GM19239 (cell line): ENCODE measurements around the gene BAHCC1.

ENCODE experiments used
- DNase-seq: peaks from one replicate; pipeline ENCODE4 v3.0.0; 2011; ENCODE audit warnings: low spot score; ENCODE audit not compliant: insufficient read length
- FAIRE-seq: peaks from 2 replicates; lab custom pipeline; 2011; peaks lifted over from hg19 to GRCh38; lab: Jason Lieb, UNC

The BAHCC1 gene

DNA sequence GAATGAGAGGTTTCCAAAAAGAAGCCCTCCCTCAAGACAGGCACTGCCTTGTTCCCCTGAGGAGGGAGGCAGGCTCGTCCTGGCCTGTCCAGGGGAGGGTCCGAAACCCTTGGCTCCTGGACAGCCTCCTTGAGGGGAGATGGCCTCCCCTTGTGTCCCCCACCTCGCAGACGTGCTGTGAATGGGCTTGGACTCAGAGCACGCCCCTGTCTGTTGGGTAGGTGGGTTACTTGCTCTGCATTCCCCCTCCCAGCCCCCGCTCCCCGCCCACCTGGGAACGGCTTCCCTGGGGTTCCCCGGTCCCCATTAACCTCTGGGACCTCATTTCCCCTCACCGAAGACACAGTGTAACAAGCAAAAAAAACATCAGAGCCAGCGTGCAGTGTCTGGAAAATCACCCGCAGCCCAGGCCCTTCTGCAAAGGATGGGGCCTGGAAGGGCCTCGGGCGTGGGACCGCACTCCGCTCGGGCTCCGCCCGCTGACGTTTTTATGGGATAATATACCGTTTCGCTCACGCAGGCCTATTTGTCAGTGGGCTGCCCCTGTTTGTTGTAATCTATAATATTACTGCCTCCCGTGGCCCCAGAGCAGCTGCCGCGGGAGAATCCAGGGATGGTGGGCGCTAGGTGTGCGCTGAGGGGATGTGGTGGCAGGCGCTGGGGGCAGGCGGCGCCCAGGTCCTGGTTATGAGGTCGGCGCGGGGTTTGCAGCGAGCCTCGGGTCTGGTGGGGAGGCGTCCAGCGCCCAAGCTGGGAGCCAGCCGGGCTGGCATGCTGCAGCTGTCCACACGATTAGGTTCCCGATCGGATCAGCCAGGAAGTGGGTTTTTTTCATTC lies 11.1 kb downstream of the BAHCC1 start:
- DNase-seq (no peak), FAIRE-seq (no peak)

DNA sequence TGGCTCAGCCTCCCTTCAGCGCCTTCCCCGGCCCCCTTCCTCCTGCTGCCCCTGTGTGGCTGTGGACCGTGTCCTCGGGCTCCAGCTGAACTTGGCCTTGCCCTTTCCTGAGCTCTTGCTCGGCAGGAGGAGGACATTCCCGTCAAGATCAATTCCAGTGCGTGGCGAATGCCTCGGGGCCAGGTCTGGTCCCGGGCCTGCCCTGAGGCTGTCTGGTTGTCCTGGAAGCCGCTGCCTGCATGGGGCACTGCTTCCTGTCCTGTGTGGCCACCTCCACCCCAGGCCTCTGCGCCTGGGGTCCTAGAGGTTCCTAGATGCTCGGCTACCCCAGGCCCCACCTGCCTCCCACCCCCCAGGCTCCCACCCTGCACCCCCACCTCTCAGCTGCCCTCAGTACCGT lies 12.8 kb downstream of the BAHCC1 start:
- DNase-seq = no peak
- FAIRE-seq = no peak

DNA sequence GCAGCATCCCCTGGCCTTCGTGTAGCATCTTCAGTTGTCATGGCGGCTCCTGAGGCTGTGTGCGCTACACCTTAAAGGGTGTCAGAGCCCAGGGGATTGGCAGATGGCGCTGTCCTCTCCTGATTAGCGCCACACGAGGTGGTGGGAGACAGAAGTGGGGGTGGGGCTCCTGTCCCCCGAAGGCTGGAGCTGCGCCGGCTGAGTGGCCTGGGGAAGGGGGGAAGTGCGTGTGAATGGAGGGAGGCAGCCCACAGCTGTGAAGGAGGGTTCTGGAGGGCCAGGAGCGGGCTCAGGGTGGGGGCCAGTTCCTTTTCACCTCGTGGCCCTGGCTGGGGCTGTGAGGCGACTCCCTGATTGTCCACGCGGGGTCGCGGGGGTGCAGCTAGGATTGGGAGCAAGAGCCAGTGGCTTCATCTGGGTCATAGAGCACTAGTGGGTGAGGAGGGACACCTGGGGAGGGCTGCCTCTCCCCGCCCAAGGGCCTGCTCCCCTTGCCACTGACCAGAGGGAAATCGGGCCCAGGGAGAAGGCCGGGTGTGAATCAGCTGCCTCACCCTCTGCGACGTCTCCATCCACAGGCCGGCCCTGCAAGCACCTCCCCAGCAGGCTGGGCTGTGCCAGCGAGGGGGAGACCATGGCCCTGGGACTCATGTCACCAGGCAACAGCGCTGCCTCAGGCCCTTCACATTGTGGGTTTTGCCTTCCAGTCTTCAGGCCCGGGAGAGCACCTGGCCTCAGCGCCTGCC lies 14.1 kb downstream of the BAHCC1 start:
- DNase-seq (no peak), FAIRE-seq (no peak)

DNA sequence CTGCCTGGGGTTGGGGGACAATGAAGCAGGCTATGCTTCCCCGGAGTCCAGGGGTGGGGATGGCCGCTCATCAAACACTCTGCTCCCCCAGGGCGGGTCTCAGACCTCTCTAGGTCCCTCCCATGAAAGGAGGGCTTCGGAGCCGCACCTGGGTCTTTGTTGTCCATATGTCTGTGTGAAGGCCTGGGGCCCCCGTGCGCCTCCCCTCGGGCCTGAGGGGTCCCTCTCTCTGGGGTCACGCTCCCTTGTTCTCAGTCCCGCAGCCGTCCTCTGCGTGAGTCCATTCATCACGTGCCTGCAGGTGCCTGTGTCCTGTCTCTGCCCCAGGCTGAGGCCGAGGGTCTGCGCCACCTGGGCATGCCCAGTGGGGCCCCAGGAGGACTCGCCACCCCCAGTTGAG lies 15.6 kb downstream of the BAHCC1 start:
- DNase-seq = no peak
- no peak for FAIRE-seq

DNA sequence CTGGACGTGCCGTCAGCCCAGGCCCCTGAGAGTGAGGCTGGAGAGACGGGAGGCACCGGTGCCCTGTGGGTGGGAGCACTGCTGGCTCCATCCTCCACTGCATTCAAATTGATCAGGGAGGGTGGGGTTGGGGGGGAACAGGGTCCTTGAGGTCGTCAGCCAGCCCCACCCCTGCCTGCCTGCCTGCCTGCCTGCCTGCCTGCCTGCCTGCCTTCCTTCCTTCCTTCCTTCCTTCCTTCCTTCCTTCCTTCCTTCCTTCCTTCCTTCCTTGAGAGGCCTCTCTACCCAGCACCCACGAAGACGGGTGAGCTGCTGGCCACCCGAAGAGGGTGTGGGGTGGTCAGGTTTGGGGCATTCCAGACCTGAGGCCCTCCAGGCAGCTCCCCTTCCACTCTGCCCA lies 16.0 kb downstream of the BAHCC1 start:
- FAIRE-seq = no peak
- DNase-seq = no peak

DNA sequence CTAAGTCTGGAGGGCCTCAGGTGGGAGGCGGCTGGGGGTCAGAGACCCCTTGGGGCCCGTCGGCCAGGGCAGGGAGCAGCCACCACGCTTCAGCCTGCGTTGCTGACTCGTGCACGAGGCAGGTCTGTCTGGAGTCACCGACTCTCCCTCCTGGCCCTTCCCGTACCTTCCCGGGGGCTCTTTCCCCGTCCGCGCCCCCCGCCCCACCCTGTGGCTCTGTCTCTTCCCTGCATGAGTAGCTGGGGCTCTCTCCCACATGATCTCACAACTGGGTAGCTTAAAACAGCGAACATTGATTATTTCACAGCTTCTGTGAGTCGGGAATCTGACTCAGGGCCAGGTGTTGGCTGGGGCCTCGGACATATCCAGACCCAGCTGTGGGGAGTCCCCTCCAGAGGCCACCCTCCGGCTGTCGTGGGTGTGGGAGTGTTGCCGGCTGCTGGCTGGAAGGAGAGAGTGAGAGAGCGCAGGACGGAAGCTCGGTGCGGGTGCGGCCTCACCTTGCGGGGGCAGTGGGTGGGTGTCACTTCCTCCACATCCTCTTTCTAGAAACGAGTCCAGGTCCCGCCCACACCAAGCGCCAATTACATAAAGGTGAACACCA lies 17.3 kb downstream of the BAHCC1 start:
- DNase-seq = peak; percentile 68
- no peak for FAIRE-seq

DNA sequence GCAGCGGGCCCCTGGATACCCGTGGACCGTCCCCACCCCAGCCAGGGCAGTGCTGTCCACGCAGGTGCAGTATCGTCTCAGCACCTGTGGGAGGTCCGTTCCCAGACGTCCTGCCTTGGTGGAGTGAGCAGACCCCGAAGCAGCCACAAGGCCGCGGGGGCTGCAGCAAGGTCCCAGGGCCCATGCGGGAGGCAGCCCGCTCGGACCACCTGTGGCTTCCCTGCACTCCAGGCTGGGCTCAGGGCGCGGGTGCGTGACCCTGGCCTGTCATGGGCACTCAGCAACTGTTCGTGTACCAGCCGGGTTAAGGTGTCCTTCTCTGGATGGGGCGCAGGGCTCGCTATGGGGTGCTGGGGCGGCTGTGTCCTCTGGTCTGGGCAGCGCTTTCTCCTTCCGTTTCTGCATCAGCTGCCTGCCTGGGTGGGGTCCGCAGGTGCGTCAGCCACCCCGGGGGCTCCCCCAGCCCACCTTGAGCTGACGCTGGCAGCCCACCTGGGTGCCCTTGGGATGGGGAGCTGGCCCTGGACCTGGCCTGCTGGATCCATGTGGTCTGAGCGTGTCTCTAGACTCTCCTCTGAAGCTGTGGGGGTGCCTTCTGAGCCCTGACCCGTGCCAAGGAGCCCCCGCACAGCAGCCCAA lies 18.4 kb downstream of the BAHCC1 start:
- FAIRE-seq (no peak), DNase-seq (no peak)

DNA sequence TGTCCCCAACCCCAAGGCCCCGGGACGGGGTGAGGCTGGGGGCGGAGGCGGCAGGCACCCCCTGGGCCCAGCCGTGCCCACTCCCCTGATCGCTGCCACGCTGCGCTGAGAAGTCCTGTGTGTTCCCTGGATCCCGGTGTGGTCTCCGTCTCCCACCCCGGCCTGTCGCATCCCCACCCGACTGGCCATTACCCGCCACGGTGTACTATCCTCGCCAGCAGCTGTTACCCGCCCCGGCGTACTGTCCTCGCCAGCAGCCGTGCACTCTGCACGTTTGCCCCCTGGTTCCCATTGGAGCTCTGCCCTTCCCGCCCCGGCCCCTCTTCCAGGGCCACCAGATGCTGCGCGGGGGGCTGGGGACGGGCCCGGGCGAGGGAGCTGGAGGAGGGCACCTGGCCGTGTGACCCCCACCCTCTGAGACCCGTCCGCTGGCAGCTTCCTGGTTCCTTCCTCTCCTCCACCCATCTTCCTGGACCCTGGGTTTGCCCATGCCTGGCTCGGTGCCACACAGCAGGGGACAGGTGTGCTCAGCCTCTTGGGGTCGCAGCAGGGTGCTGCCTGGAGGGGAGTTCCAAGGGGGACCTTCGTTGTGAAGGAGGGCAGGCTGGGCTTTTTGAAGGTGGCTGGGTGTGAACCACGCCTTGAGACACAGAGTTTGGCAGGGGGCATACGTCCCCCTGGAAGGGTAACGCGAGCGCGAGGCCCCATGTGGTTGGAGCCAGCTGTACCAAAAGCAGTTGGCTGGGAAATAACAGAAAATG lies 19.7 kb downstream of the BAHCC1 start:
- no peak for DNase-seq
- no peak for FAIRE-seq

DNA sequence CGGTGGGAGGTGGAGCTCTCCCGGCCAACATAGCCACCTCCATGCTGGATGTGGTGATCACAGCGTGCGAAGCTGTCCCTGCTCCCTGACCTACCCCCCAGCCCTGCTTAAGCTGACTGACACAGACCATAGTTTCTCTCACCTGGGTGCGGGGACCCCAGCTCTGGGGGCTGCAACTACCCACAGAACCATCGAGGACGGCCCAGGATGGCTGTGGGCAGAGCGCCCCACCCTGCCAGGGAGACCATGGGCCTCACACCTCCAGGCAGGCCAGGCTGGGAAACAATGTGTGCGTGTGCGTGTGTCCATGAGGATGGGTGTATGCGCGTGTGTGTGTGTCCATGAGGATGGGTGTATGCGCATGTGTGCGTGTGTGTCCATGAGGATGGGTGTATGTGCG lies 20.4 kb downstream of the BAHCC1 start:
- no peak for DNase-seq
- no peak for FAIRE-seq

DNA sequence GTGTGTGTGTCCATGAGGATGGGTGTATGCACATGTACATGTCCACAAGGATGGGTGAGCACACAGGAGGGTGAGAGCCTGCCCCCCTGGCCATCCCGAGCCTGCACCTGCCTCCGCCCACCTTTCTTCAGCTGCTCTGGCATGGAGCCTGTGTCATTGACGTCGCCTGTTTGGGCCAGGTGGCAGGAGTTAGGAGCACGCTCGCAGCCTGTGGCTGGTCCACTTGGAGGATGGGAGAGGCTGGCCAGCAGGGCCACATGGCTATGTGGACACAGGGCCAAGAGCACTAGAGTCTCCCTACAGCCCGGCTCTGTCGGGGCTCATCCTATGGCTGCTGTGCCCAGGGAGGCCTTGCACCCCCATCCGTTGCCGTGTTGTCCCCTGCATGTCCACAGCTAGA lies 21.4 kb downstream of the BAHCC1 start:
- no peak for FAIRE-seq
- no peak for DNase-seq

DNA sequence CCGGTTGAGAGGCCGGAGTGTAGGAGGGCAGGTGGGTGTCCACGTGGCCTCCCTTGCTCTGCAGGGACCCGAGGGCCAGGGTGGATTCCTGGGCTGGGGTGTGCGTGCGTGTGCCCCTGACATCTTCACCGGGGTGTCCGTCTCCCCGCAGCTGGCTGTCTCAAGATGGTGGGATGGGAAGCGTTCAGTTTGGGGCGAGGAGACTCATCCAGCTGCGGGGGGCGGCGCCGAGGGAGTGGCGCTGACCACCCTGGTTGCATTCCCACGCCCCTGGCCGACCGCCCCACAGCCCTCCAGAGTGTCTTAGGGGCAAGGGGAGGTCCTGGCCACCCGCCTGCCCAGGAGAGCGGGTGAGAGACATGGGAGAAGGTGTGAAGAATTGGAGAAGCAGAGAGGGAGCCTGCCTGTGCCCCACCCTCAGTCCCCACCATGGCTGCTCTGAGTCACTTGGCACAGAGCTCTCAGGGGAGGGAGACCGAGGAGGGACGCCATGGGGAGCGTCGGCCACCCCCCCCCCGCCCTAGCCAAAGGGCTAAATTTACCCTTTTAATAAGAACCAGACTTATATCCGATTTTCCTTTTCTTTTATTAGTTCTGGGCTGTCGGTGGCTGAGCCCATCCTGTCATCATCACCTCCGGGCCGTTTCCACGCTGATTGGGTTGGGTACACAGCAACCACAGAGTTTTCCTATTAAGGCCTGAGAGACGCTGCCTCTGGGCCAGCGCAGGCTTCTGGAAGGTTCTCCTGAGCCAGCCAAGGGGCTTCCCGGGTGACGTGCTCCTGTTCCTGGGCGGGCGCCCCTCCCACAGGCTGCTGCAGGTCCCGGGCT lies 22.0 kb downstream of the BAHCC1 start:
- DNase-seq (no peak), FAIRE-seq (no peak)

DNA sequence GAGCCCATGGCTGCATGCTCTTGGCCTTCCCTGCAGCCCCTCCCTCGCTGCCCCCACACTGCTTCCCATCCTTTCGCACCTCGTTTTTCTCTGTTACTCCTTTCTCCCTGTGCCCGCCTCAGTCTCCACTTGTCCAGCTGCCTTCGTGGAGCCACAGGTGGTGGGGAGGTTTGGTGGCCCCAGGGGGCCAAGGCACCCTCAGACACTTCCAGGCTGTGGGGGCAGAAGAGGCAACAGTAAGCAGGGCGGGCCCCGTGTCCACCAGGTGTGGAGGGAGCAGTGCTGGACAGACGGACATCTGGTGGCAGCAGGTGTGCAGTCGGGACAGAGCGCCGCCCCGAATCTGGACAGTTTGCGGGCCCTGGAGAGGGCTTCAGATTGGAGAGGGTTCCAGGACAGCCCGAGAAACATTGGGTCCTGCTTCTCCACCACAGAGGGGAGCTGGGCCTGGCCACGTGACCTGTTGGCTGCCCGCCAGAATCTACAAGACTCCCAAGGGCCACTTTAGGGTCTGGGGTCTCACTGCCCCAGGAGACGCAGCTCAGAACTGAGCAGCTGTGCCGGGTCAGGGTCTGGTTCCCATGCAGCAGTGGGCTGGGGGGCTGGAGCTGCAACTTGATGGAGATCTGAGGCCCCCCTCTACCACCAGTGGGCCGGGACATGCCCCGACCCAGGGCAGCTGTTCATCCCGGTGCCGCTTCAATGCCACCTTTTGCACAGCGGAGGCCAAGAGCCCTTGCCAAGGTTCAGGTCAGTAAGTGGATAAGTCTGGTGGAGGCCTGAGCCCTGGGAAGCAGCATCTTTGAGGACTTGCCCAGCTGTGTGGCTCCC lies 22.8 kb downstream of the BAHCC1 start:
- FAIRE-seq (no peak), DNase-seq (no peak)

DNA sequence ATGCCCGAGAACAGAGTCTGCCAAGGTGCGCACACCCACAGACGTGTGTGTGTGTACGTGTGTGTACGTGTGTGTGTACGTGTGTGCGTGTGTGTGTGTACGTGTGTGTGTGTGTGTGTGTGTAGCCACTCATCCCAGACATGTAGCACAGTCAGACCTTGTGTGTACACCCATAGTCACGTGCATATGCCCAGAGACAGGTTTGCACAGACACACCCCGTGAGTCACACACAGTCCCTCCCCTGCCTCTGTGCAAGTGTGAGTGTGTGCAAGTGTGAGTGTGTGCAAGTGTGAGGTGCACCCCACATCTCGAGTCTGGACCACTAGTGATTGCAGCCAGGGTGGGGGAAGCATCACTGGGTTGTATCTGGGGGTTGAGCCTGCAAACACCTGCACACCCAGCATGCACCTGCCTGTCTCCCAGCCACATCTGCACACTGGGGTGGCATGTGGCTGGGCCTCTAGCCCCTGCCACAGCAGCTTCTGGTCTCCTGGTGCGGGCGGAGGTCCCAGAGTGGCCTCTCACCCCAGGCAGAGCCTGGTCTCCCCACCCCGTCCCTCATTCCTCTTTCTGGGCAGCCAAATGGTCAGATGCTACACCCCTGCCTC lies 23.6 kb downstream of the BAHCC1 start:
- FAIRE-seq (no peak), DNase-seq (no peak)

DNA sequence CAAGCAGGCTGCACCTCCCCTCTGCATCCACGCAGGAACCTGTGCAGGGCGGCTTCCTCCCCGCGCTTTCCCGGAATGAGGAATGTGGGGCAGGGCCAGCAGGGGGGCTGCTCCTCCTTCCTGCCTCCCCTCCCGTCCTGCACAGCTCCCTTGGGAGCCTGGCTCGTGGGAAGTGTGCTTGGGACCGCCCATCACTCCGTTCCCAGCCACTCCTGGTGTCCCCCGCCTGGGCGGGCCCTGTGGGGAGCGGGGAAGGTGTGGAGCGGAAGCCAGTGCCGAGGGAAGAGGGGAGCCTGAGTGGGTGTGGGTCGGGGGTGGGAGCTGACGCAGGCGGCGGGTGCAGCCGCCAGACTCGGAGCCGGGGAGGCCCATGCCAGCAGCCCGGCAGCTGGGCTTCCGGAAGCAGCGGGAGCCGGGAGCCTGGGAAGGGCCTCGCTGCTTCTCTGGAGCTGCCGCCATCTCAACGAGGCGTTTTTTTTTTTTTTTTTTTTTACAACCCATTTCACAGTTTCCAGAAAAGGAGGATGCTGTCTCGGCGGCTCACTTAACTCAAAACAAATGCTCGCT lies 24.1 kb downstream of the BAHCC1 start:
- DNase-seq = no peak
- FAIRE-seq = no peak

DNA sequence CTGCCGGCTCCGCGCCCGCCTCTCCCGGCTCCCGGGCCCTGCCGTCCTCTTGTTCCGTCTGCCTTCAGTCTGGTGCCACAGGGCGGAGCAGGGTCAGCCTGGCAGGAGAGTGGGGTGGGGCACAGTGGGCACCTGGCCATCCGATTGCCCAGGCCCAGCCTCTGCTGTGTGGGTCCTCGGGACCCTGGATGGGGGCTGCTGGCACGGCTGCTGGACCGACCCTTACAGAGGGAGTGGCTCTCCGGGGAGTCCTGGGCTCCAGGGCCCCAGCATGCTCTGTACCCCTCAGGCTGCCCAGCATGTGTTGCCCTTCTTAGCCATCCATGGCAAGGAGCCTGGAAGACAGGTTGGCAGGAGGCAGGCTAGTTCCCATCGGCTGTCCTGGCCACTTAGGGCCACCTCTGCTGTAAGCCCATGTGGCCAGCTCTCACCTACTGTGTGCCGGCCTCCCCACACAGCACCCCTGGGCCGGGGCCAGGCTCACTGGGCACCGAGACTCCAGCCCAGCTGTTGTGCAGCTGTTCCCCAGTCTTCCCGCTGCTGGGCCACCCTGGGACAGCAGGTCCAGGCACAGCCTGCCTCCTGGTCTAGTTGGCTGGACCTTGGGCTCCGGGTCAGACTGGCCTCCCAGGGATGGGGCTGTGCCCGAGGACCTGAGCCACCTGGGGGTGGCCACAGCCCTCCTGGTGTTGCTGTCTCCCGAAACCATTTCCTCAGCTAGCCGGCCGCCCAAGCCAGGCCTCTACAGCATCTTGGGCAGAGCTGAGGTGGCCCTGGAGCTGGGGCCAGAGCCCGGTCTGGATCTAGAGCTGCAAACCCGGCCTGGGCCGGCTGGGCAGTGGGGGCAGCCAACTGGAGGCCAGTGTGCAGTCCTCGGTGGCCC lies 24.9 kb downstream of the BAHCC1 start:
- FAIRE-seq = no peak
- DNase-seq = no peak

DNA sequence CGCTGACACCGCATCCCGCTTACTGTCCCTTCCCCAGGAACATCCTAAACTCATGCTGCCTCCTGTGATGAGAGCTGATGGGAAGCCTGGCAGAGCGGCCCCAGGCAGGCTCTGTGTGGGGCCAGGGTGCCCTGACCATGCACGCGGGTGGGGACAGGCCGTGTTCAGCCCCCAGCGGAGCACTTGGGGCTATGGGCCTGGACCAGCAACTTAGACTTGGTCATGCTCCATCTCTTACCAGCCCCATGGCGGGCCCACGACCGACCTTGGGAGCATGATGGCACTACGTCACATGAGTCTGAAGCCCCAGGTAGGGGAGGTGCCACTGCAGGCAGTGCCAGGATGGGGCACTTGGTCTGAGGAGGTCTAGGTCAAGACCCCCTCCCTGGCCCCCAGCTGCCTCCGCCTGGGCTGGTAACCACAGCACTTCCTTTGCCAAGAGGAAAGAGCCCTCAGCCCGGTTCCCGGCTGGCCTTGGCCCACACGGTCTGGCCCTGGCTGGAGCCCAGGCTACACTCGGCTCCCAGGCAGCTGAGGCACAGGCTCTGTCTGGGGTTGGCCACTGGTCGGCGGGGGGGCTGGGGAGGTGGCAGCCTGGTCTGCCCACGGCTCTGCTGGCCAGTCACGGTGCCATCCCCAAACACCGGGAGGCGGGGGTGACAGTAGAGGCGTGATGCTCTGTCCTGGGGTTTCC lies 25.7 kb downstream of the BAHCC1 start:
- DNase-seq (no peak), FAIRE-seq (no peak)
